Lung (tissue), 12 donors: ENCODE data around the gene LRRC38. TPM values are rescaled to one million over a fixed set of nuclear protein-coding genes. Genes with fewer than 3 reads are reported as not detected.

ENCODE experiments used
- ATAC-seq: fragments of 200-7000 bp; cut with Tn5 transposase; one replicate; pipeline ENCODE4 v1.9.1; 2020; ENCODE audit warnings: moderate number of reproducible peaks; ENCODE audit not compliant: insufficient read depth, low FRiP score
- DNase-seq, 3 donors: peaks; one replicate each; pipeline ENCODE4 v3.0.0-alpha.2; 2013 to 2017
- H3K27ac ChIP-seq, 2 donors: one replicate each; pipeline ENCODE4 v1.5.1; 2013; ENCODE audit warnings: mild to moderate bottlenecking in 2 of 2, moderate library complexity in 2 of 2, control low read depth in 1 of 2, inconsistent platforms in 1 of 2, low read depth in 1 of 2, low read length in 1 of 2
- H3K27me3 ChIP-seq, 3 donors: one replicate each; pipeline ENCODE4 v1.5.1; 2013; ENCODE audit warnings: low read length in 2 of 3; ENCODE audit not compliant: control insufficient read depth in 3 of 3, insufficient read depth in 3 of 3
- H3K36me3 ChIP-seq, 4 donors: one replicate each; pipeline ENCODE4 v1.5.1; 2013; ENCODE audit warnings: low read length in 4 of 4, mild to moderate bottlenecking in 1 of 4, moderate library complexity in 1 of 4; ENCODE audit not compliant: control insufficient read depth in 4 of 4, insufficient read depth in 4 of 4
- H3K4me1 ChIP-seq, 5 donors: one replicate each; pipeline ENCODE4 v1.5.1; 2013; ENCODE audit warnings: low read length in 5 of 5, mild to moderate bottlenecking in 2 of 5, moderate library complexity in 1 of 5; ENCODE audit not compliant: control insufficient read depth in 5 of 5, insufficient read depth in 5 of 5
- H3K4me3 ChIP-seq: one replicate; pipeline ENCODE4 v1.5.1; 2013; ENCODE audit warnings: mild to moderate bottlenecking, control low read depth, moderate library complexity
- H3K9ac ChIP-seq, 2 donors: one replicate each; pipeline ENCODE4 v1.5.1; 2013; ENCODE audit warnings: low read length in 2 of 2, control low read depth in 1 of 2; ENCODE audit not compliant: insufficient read depth in 1 of 2
- H3K9me3 ChIP-seq, 4 donors: one replicate each; pipeline ENCODE4 v1.5.1; 2013; ENCODE audit warnings: low read length in 3 of 4, mild to moderate bottlenecking in 1 of 4, moderate library complexity in 1 of 4; ENCODE audit not compliant: control insufficient read depth in 4 of 4, insufficient read depth in 3 of 4
- CTCF ChIP-seq: IDR thresholded peaks from 2 replicates; pipeline ENCODE4 v1.5.1; 2012; ENCODE audit warnings: mild to moderate bottlenecking; ENCODE audit errors: control extremely low read depth, extremely low read depth
- WGBS, 2 donors: extraction: QIAGEN DNeasy Blood & Tissue Kit; methylation state at CpG; one replicate each; pipeline ENCODE4 v1.1.7; 2013; 5-methylcytosine and 5-hydroxymethylcytosine counted together
- polyA plus RNA-seq, 2 donors: library from polyadenylated mRNA; stranded (reverse); fragments of 200-250 nt; gene quantifications; one replicate each; pipeline ENCODE4 v1.2.1, GENCODE V29; 2013
- total RNA-seq, 2 donors: library from RNA; depleted of rRNA in 1 of 2; stranded (reverse); fragments of >200 nt in 1 of 2; gene quantifications; one replicate each; pipeline ENCODE4 v1.2.1, GENCODE V29; 2014 to 2021
- donor health status: control.
- donor health status: control.
- donor health status: Bipolar disorder and iron deficiency.
- donor health status: healthy.
- donor health status: DM: yes; HTN: yes; CAD: no.

LRRC38 gene
- total and polyA plus RNA-seq, 4 donors, result 0.07 TPM; not detected in 3

- no peak overlapping the region for H3K4me3 ChIP-seq
- no peak for TF ChIP-seq CTCF
- no peak for ATAC-seq
- H3K9ac ChIP-seq, result no peak overlapping the region
- no peak overlapping the region for H3K27ac ChIP-seq
- WGBS, 2 donors, result 94 to 95% methylated on average over 28 of the region's 28 CpGs
- H3K27me3 ChIP-seq, result no peaks in the 10 kb centered on the region
- H3K9me3 ChIP-seq, result no peaks in the 10 kb centered on the region
- H3K36me3 ChIP-seq, result no peaks in the 10 kb centered on the region
- DNase-seq, result no peak
- H3K4me1 ChIP-seq, result no peaks in the 10 kb centered on the region
These were observed 41.0 kb upstream of the LRRC38 start for GRCh38 chr1:13554798-13555197.

- no peak overlapping the region for H3K27ac ChIP-seq
- no peaks in the 10 kb centered on the region for H3K27me3 ChIP-seq
- H3K4me3 ChIP-seq, result no peak overlapping the region
- TF ChIP-seq CTCF, result no peak
- no peaks in the 10 kb centered on the region for H3K9me3 ChIP-seq
- ATAC-seq, result no peak
- no peaks in the 10 kb centered on the region for H3K4me1 ChIP-seq
- DNase-seq, result no peak
- H3K9ac ChIP-seq, result no peak overlapping the region
- no peaks in the 10 kb centered on the region for H3K36me3 ChIP-seq
- WGBS, 2 donors, result 70 to 79% methylated on average over 4 of the region's 4 CpGs
These were observed 36.9 kb upstream of the LRRC38 start for GRCh38 chr1:13550663-13551062.

- no peak for DNase-seq
- TF ChIP-seq CTCF, result no peak
- Histone ChIP-seq H3K4me1 (no peaks in the 10 kb centered on the region), H3K9me3 (no peaks in the 10 kb centered on the region), H3K27me3 (no peaks in the 10 kb centered on the region), H3K9ac (no peak overlapping the region), H3K4me3 (no peak overlapping the region), H3K27ac (no peak overlapping the region), H3K36me3 (no peaks in the 10 kb centered on the region)
- no peak for ATAC-seq
- WGBS, 2 donors, result 68 to 71% methylated on average over 3 of the region's 3 CpGs
These were observed 35.7 kb upstream of the LRRC38 start for GRCh38 chr1:13549521-13549920.

- ATAC-seq (no peak), DNase-seq (no peak)
- H3K4me1 ChIP-seq, result no peaks in the 10 kb centered on the region
- no peak for TF ChIP-seq CTCF
- H3K27ac ChIP-seq, result no peak overlapping the region
- H3K4me3 ChIP-seq, result no peak overlapping the region
- H3K9ac ChIP-seq, result no peak overlapping the region
- 85 to 90% methylated on average over 6 of the region's 6 CpGs for WGBS, 2 donors
- no peaks in the 10 kb centered on the region for H3K36me3 ChIP-seq
- no peaks in the 10 kb centered on the region for H3K27me3 ChIP-seq
- no peaks in the 10 kb centered on the region for H3K9me3 ChIP-seq
These were observed 35.2 kb upstream of the LRRC38 start for GRCh38 chr1:13549021-13549420.
